HTERT RPE-1 (cell line): ENCODE measurements around the gene DLGAP5.

Experiments
- in situ Hi-C: fragments of 300-500 bp; cut with MboI; formaldehyde crosslinking; loops from 4 replicates; pipeline ENCODE4 v1.14.3; 2020; ENCODE audit warnings: low sequenced_read_pairs

Gene DLGAP5

DNA sequence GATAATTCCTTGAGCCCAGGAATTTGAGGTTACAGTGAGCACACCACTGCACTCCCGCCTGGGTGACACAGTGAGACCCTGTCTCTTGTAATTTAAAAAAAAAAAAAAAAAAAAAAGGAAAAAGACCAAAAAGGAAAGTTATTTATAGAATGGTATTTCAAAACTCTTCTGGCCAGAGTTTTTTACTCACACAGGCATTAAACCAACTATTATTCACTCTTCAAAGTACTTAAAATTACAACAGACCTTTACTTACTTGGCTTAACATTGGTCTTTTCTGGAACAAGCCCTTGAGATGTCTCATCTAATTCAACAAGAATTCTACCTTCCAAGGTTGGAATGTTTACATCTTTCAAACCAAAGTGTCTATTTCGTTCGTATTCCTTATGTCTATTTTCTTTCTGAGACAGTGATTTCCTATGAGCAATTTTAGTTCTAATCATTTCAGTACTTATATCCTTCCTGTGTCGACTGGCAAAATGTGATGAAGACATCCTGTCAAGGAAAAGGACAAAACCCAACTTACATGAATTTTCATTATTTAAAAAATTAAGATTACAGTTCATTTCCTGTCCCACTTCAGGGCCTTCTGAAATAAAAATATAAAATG lies 2.6 kb downstream of the DLGAP5 start:
- in situ Hi-C loops, result no loop called here

GRCh38 chr14:55180434-55180833 lies 11.0 kb downstream of the DLGAP5 start:
- in situ Hi-C loops, result no loop called here

GRCh38 chr14:55180006-55180405 lies 11.4 kb downstream of the DLGAP5 start:
- in situ Hi-C loops, result no loop called here

DNA sequence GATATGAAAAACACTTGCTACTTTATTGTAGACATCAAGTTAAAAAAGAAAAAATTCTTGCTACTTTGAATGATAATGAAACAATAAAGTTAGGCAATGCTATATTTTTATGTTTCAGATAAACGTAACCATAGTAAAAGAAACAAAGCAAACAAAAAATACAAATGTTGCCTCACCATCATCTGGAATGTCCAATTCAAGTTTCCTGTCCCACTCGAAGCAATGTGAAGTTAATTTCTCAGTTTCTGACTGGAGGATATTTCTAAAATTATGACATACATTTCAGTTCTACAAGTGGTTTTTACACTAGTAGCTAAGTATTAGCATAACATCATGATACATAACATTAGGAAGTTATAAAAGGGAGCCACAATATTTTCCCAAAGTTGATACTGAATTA lies 20.9 kb downstream of the DLGAP5 start:
- in situ Hi-C loops, result no loop called here

GRCh38 chr14:55160989-55161388 lies 30.4 kb downstream of the DLGAP5 start:
- in situ Hi-C loops, result no loop called here

GRCh38 chr14:55158412-55158811 lies 33.0 kb downstream of the DLGAP5 start:
- in situ Hi-C loops, result no loop called here

DNA sequence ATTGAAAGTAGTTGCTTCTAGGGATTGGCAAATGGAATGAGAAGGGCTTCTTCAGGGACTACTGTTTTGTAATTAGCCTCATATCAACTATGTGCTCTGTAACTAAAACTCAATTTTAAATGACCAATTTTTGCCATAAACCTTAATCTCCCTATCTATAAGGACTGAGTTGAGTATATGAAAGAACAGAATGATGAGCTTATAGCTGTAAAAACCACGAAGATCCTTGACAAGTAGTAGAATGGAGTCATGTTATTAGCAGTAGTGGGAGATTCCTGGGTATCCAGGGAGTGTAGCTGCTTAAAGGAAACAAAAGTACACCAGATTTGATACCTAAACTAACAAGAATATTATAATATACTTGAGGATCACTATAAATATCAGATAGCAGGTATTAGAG lies 34.3 kb downstream of the DLGAP5 start:
- in situ Hi-C loops, result no loop called here

GRCh38 chr14:55153951-55154350 lies 37.4 kb downstream of the DLGAP5 start:
- in situ Hi-C loops, result no loop called here

DNA sequence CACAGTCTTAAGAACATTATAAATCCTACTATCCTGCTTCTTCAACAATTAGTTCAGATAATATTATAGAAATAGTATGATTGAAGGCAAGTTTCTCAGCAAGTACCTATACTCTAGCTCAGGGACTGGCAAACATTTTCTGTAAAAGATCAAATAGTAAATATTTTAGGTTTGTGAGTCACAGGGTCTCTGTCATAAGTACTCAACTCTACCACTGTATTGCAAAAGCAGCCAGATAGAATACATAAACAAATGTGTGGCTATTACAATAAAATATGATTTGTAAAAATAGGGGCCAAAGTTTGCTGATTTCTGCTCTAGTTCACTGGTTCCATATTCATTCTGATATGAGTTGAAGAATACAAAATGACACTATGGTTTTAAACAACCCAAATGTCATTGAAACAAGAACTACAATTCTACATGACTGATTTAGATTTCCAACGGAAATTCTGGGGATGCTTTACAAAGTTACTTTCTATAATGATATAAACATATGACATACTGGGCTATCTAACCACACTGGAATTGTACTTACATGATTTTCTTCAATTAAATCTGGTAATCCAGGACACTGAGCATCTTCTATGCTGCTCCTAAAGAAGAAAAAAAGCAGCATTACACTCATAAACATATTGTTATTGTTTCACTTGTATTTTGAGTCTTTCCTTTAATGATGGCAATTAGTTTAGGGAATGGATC lies 39.2 kb downstream of the DLGAP5 start:
- in situ Hi-C loops, result no loop called here

DNA sequence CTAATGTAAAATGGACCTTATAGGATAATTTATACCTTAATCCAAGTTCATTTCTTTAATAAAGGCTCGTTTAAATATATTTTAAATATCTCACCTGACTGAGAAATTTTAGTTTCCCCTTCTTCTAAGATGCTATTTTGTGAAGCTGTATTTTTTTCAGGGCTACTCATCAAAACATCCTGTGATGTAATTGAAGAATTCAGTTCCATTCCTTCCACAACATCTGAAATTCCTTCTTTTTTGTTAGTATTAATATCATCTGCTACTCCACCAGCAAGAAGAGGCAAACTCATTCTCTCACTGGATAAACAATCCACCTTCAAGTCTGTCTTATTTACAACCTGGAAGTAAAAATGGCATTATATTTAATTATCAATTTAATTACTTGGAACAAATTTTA lies 39.8 kb downstream of the DLGAP5 start:
- in situ Hi-C loops, result no loop called here

DNA sequence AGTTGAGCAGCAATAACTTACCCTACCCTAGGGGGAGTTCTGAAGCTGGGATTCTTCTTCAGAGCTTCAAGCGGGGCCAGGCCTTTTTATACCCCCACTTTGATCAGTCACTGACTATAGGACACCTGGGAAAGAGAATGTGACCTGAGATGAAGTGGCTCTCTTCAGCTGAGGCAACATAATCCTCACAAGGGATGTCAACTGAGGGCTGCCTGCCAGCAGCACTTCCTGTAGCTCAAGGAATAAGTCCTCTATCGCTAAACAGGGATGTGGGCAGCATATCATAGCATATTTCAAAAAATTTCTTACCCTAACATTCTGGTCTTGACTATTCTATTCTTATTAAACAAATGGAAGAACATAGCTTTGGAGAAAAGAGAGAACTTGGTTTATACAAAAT lies 45.0 kb downstream of the DLGAP5 start:
- in situ Hi-C loops, result no loop called here

GRCh38 chr14:55142466-55142865 lies 48.9 kb downstream of the DLGAP5 start:
- in situ Hi-C loops, result no loop called here

DNA sequence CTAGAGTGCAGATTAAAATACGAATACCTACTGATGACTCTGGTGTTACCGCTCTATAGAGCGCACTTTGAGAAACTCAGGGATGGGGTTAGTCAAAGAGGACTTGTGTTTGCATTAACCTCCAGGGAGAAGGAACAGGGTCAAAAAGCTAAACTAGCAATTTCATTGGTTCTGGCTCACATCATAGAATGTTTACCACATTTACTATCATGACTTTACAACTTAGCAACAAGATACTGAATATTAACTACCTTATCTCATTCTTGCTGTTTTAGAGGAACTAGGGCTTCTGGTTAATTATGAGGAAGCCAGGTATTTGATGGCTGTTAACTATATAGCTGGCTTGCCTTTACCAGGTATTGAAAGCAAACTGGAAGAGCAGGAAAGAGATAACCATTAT lies 49.6 kb downstream of the DLGAP5 start:
- in situ Hi-C loops, result no loop called here

DNA sequence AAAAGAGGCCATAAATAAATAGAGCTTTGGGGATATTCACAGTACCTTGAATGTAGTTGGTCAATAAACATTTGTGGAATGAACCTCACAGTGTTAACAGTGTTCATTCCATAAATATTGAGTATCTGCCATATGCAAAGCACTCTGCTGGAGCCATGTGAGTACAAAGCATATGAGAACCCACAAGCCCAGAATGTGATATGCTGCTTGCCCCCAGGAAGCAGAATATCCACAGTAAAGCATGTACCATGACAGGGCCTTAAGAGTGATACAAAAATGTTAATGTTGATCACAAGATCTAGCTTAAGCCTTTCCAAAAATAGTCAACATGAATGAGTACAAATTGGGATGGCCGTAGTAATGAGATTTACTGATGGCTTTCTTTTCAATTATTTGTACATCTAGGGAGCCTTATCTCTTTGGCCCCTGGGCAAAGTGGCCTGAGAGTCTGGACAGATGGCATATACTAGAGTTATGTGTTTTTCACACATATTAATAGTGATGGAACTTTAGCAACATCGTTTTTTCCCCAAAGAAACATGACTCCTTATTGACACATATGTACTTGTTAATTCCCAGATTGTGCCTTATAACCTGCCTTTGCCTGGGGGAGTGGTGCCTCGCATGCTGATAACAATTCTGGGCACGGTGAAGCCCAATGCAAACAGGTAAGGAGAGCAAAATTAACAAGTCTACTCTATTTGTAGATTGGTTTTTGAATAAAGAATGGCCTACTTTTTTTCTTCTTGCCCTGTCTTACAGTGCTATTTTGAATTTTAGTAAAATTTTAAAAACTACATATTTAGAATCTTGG lies 51.5 kb downstream of the DLGAP5 start:
- in situ Hi-C loops, result no loop called here

DNA sequence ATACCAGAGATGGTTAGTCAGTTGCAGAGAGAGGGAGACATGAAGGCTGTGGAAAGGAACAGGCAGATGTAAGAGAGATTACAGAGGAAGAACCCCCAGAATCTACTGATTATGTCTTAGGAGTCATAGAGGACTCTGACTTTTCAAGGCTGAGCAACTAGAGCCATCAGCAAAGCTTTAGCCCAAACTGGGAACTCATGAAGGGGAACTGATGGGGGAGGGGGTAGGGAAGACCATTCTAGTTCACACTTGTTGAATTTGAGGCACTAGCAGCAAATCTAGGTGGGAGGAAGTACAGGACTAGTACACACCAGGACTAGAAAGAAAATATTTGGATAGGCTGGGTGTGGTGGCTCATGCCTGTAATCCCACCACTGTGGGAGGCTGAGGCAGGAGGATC lies 52.2 kb downstream of the DLGAP5 start:
- in situ Hi-C loops, result no loop called here

GRCh38 chr14:55138091-55138490 lies 53.3 kb downstream of the DLGAP5 start:
- in situ Hi-C loops, result no loop called here

DNA sequence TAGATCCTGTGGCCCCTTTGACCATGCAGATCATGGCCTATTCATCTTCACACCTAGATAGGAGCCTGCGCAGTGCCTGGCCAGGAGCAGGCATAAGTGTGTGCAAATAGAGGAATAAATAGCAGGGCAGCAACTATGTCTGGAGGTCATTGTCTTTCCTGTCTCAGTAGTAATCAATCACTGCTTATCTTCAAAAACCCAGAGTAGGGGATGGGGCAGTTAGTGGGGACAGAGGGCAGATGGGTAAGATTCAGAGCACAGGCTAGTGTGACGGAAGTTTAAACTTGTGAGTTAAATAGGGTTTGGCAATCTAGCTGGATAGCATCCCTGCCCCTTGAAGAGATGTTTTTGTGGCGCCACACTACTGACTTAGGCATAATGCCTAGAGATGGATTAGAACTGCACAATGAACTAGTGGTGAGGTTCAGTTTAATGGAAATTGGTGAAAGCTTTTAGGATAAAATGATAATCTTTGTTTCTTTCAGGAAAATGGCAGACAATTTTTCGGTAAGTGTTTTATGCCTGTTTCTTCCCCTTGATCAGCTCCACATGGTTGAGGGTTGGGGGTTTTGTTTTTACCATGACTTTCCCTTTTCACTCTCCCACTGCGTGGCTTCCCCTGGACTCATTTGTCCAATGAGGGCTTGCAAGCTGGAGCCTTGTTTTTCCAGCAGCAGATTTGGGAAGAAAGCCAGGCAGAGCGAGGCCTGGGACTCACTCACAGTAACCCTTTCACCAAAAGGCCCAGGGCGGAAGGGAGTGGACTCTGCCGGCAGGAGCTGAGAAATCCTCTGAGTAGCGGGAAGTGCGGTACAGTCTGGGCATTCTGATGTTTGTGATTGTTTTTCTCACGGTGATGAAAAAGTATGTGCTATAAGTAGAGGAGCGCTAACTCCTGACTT lies 54.2 kb downstream of the DLGAP5 start:
- in situ Hi-C loops, result no loop called here

DNA sequence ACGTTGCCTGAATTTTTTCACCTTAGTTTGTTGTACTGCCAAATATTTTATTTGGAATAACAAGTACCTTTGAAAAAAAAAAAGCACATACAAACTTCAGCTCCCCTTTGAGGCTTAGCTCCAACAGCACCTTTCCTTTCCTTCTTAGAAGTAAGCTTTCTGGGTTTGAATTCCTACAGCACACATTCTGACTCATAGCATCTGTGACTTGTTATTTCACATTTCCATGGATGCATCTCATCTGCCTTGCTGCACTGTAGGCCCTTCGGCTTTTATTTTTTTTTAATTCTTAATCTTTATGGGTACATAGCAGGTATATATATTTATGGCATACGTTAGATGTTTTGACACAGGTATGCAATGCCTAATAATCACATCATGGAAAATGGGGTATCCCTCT lies 55.1 kb downstream of the DLGAP5 start:
- in situ Hi-C loops, result no loop called here

DNA sequence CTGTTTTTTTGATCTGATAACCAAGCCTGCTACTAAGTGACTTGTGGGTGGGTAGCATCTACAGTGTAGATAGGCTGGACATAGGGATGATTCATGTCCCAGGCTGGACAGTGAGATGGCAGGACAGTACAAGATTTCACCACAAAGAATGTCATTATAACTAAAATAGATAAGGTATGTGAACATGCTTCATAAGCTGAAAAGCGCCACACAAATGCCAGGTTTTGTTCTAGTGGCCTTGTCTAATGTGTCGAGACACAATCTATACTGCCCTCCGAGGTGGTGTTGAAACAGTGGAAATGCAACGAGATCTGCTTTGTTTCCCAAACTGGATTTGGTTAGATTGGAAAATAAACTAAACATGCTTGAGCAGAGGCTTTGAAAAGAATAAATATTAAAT lies 58.0 kb downstream of the DLGAP5 start:
- in situ Hi-C loops, result no loop called here

DNA sequence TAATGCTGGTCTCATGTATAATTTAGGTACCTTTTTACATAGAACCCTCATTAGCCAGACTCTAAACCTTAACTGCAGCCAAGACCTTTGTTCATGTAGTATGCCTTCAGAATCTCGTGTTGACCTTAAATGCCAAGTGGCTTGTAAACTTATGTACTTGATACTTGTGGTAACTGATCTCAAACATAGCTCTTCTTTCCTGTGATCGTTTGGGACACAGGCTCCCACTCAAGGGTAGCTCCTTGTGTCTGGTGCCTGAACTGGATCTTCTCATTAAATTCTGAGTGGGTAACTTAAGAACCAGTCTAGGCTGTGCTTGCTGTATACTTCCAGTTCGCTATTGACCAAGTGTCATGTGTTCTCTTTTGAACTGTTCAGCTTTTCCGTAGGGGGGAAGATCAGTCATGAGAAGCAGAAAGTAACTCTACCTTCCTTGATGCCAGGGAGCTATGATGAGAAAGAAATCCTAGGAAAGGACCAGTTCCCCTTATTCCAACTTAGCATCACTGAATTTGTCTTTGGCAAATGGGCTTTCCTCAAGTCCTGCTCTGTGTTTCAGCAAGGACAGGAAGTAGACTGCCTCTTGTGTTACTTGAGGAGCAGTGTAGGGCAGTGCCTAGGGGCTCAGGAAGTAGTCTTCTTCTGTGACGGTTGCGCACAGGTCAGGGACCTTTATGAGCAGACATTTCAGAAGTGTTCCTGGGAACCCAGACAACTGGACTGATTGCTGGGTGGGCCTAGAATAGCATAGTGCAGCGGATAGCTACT lies 59.8 kb downstream of the DLGAP5 start:
- in situ Hi-C loops, result no loop called here
